HCT116 (cell line): ENCODE data around the gene MRPS35. TPM values are rescaled to one million over a fixed set of nuclear protein-coding genes. Genes with fewer than 3 reads are reported as not detected.

ENCODE experiments used
- ATAC-seq: fragments of 200-7000 bp; cut with Tn5 transposase; 2 replicates; pipeline ENCODE4 v1.9.1; 2020; ENCODE audit warnings: mild to moderate bottlenecking, moderate library complexity
- BruUV-seq: library from RNA; stranded (reverse); fragments of 400-500 nt; replicated peaks from 2 replicates; lab custom pipeline; 2021; lab: Mats Ljungman, UMichigan
- CTCF ChIA-PET: fragments of 300-600 bp; sonication (Branson Sonifier 250); formaldehyde crosslinking; loops from one replicate; lab custom pipeline; 2021; ENCODE audit warnings: antibody characterized with exemption; lab: Charles Lee
- POLR2A ChIA-PET: fragments of 300-600, 350-600 bp; sonication (Branson Sonifier 250); formaldehyde crosslinking; loops from one replicate; lab custom pipeline; 2021; ENCODE audit warnings: antibody characterized with exemption; lab: Charles Lee
- RAD21 ChIA-PET, 2 experiments: fragments of 300-600 bp; sonication (Branson Sonifier 250); formaldehyde crosslinking; loops; one replicate each; lab custom pipeline; 2023; ENCODE audit warnings: low total read pairs in 2 of 2; ENCODE audit not compliant: uncharacterized antibody in 2 of 2, unreplicated experiment in 2 of 2, low non-redundant PET in 1 of 2; lab: Charles Lee
- DNase-seq: peaks from one replicate; pipeline ENCODE4 v3.0.0-alpha.2; 2010; ENCODE audit warnings: low read depth, low spot score
- H2AFZ ChIP-seq: fragments of 200-600 bp; shearing (Covaris generic), sonication (generic); 2 replicates; pipeline ENCODE4 v1.6.1; 2017; ENCODE audit warnings: low read depth, mixed run types, mixed read lengths, antibody characterized with exemption, low read length; ENCODE audit not compliant: poor library complexity, severe bottlenecking
- H3K27ac ChIP-seq: 2 replicates; pipeline ENCODE4 v1.5.1; 2012; ENCODE audit warnings: low read depth, low read length
- H3K27me3 ChIP-seq: fragments of 200-600 bp; sonication (generic); 2 replicates; pipeline ENCODE4 v1.6.1; 2016; ENCODE audit warnings: mixed run types, low read length, mixed read lengths; ENCODE audit not compliant: insufficient read depth
- H3K36me3 ChIP-seq, 2 experiments: fragments of 200-500 bp in 1 of 2; fragments of 200-600 bp in 1 of 2; sonication (Bioruptor generic) in 1 of 2; sonication (generic) in 1 of 2; 2 replicates each; pipeline versions ENCODE4 v1.5.1 to v1.6.1; 2014 to 2016; ENCODE audit warnings: low read length in 2 of 2, inconsistent platforms in 1 of 2, mixed read lengths in 1 of 2, mixed run types in 1 of 2; ENCODE audit not compliant: insufficient read depth in 2 of 2, control insufficient read depth in 1 of 2
- H3K4me1 ChIP-seq, 2 experiments: fragments of 200-600 bp in 1 of 2; sonication (generic) in 1 of 2; 2 replicates each; pipeline versions ENCODE4 v1.5.1 to v1.6.1; 2012 to 2017; ENCODE audit warnings: low read length in 2 of 2, inconsistent platforms in 1 of 2, mild to moderate bottlenecking in 1 of 2, mixed read lengths in 1 of 2, mixed run types in 1 of 2, moderate library complexity in 1 of 2; ENCODE audit not compliant: insufficient read depth in 2 of 2, control insufficient read depth in 1 of 2
- H3K4me2 ChIP-seq: fragments of 200-600 bp; sonication (generic); 2 replicates; pipeline ENCODE4 v1.6.1; 2017; ENCODE audit warnings: mixed run types, low read length, mixed read lengths
- H3K4me3 ChIP-seq, 2 experiments: fragments of 200-600 bp in 1 of 2; sonication (generic) in 1 of 2; replicated peaks in 1 of 2; 2 replicates each; pipeline ENCODE4 v1.5.1; 2011 to 2016; ENCODE audit warnings: low read length in 2 of 2, control low read depth in 1 of 2, low read depth in 1 of 2, mild to moderate bottlenecking in 1 of 2, mixed read lengths in 1 of 2, mixed run types in 1 of 2
- H3K79me2 ChIP-seq: fragments of 200-600 bp; sonication (generic); 2 replicates; pipeline ENCODE4 v1.6.1; 2017; ENCODE audit warnings: mild to moderate bottlenecking, mixed run types, low read length, moderate library complexity, mixed read lengths; ENCODE audit not compliant: insufficient read depth
- H3K9ac ChIP-seq: fragments of 200-600 bp; sonication (generic); 2 replicates; pipeline ENCODE4 v1.6.1; 2016; ENCODE audit warnings: low read length, mixed read lengths
- H3K9me2 ChIP-seq: fragments of 200-600 bp; sonication (generic), shearing (Covaris generic); 2 replicates; pipeline ENCODE4 v1.6.1; 2017; ENCODE audit warnings: mixed run types, mild to moderate bottlenecking, moderate library complexity; ENCODE audit not compliant: insufficient read depth
- H3K9me3 ChIP-seq, 2 experiments: fragments of 200-500 bp in 1 of 2; fragments of 200-600 bp in 1 of 2; sonication (Bioruptor generic) in 1 of 2; sonication (generic) in 1 of 2; 2 replicates each; pipeline ENCODE4 v1.6.1; 2014 to 2017; ENCODE audit warnings: low read length in 2 of 2, mixed read lengths in 2 of 2, inconsistent platforms in 1 of 2, low read depth in 1 of 2, mild to moderate bottlenecking in 1 of 2, mixed run types in 1 of 2, moderate library complexity in 1 of 2; ENCODE audit not compliant: control insufficient read depth in 1 of 2, insufficient read depth in 1 of 2
- H4K20me1 ChIP-seq: fragments of 200-600 bp; sonication (generic), shearing (Covaris generic); 2 replicates; pipeline ENCODE4 v1.6.1; 2017; ENCODE audit warnings: mixed run types, mild to moderate bottlenecking, moderate library complexity; ENCODE audit not compliant: insufficient read depth
- CBX3 ChIP-seq: IDR thresholded peaks from 2 replicates; pipeline ENCODE4 v1.6.1; 2012; ENCODE audit warnings: low read depth
- CEBPB ChIP-seq: IDR thresholded peaks from 2 replicates; pipeline ENCODE4 v1.6.1; 2012; ENCODE audit warnings: low read depth
- FOSL1 ChIP-seq: IDR thresholded peaks from 2 replicates; pipeline ENCODE4 v1.6.1; 2012; ENCODE audit warnings: low read depth
- POLR2A ChIP-seq: IDR thresholded peaks from 2 replicates; pipeline ENCODE4 v1.7.0; 2011; ENCODE audit warnings: borderline replicate concordance; ENCODE audit not compliant: insufficient read depth, insufficient read length; ENCODE audit errors: extremely low read depth
- RAD21 ChIP-seq: IDR thresholded peaks from 2 replicates; pipeline ENCODE4 v1.6.1; 2012; ENCODE audit warnings: low read depth, mild to moderate bottlenecking
- SP1 ChIP-seq: IDR thresholded peaks from 2 replicates; pipeline ENCODE4 v1.6.1; 2012; ENCODE audit warnings: low read depth
- TCF7L2 ChIP-seq: IDR thresholded peaks from 2 replicates; pipeline ENCODE4 v1.7.0; 2011; ENCODE audit warnings: borderline replicate concordance, inconsistent platforms; ENCODE audit not compliant: insufficient read depth, insufficient read length; ENCODE audit errors: extremely low read depth
- ZFX ChIP-seq: fragments of 450-650 bp; IDR thresholded peaks from 2 replicates; pipeline ENCODE4 v1.6.1; 2017
- intact Hi-C: fragments of 100-400 bp; cut with micrococcal nuclease; formaldehyde crosslinking; loops from 2 replicates; pipeline ENCODE4 v1.10.0; 2022
- total RNA-seq: library from RNA; stranded (reverse); gene quantifications from one replicate; pipeline ENCODE4 v1.2.1, GENCODE V29; 2021; ENCODE audit not compliant: unreplicated experiment
- TF ChIP-seq, protein P1 (sequence below): IDR thresholded peaks from 2 replicates; pipeline ENCODE4 v1.6.1; 2012; ENCODE audit warnings: low read depth
- TF ChIP-seq, protein P2 (sequence below), 3 experiments: fragments of 200-600 bp in 1 of 3; sonication (generic) in 1 of 3; IDR thresholded peaks in 2 of 3; conservative IDR thresholded peaks in 1 of 3; 2 replicates each; pipeline ENCODE4 v1.5.1; 2012 to 2017; ENCODE audit warnings: low read depth in 2 of 3, low read length in 2 of 3, antibody characterized with exemption in 1 of 3, borderline replicate concordance in 1 of 3, control low read depth in 1 of 3, mild to moderate bottlenecking in 1 of 3, mixed read lengths in 1 of 3, mixed run types in 1 of 3, moderate library complexity in 1 of 3; ENCODE audit not compliant: insufficient read depth in 1 of 3

MRPS35 gene
- total RNA-seq, 1 experiment from 2014 or later, result 55.4 TPM

DNA sequence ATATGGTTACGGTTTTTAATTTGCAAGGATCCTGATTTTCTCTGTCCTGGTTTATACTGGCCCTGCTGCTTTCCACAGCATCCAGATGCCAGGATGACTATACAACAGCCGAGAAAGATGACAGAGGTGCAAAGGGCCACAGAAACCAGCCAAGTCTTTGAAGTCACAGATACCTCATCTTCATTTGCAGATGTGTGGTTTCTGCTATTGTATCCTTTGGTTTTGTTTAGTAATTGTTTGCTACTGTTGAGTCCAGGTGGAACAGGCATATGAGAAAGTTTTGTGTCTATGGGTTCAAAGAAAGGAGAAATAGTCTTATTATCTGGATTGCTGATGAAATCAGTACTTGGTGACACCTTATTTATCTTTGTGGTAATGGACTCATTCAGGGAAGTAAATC is 52.1 kb downstream of the MRPS35 start:
- ChIA-PET POLR2A (no interaction called here), CTCF (no interaction called here), RAD21 (no interaction called here)
- Histone ChIP-seq H3K9me3 (no peaks in the 10 kb centered on the region), H3K4me1 (no peaks in the 10 kb centered on the region), H3K4me3 (no peak overlapping the region), H3K9me2 (no peaks in the 10 kb centered on the region), H3K9ac (no peak overlapping the region), H3K27ac (no peak overlapping the region), H3K4me2 (no peak overlapping the region), H3K79me2 (no peaks in the 10 kb centered on the region), H3K27me3 (no peaks in the 10 kb centered on the region), H2AFZ (no peak overlapping the region), H3K36me3 (no peaks in the 10 kb centered on the region), H4K20me1 (no peaks in the 10 kb centered on the region)
- BruUV-seq, result no TSS peak
- DNase-seq, result no peak
- intact Hi-C loops, result no loop called here
- no peak for TF ChIP-seq RAD21
- TF ChIP-seq POLR2A, result no peak
- no peak for TF ChIP-seq SP1
- no peak for TF ChIP-seq CEBPB
- TF ChIP-seq, protein P1, sequence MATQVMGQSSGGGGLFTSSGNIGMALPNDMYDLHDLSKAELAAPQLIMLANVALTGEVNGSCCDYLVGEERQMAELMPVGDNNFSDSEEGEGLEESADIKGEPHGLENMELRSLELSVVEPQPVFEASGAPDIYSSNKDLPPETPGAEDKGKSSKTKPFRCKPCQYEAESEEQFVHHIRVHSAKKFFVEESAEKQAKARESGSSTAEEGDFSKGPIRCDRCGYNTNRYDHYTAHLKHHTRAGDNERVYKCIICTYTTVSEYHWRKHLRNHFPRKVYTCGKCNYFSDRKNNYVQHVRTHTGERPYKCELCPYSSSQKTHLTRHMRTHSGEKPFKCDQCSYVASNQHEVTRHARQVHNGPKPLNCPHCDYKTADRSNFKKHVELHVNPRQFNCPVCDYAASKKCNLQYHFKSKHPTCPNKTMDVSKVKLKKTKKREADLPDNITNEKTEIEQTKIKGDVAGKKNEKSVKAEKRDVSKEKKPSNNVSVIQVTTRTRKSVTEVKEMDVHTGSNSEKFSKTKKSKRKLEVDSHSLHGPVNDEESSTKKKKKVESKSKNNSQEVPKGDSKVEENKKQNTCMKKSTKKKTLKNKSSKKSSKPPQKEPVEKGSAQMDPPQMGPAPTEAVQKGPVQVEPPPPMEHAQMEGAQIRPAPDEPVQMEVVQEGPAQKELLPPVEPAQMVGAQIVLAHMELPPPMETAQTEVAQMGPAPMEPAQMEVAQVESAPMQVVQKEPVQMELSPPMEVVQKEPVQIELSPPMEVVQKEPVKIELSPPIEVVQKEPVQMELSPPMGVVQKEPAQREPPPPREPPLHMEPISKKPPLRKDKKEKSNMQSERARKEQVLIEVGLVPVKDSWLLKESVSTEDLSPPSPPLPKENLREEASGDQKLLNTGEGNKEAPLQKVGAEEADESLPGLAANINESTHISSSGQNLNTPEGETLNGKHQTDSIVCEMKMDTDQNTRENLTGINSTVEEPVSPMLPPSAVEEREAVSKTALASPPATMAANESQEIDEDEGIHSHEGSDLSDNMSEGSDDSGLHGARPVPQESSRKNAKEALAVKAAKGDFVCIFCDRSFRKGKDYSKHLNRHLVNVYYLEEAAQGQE, result no peak
- no peak for ATAC-seq

DNA sequence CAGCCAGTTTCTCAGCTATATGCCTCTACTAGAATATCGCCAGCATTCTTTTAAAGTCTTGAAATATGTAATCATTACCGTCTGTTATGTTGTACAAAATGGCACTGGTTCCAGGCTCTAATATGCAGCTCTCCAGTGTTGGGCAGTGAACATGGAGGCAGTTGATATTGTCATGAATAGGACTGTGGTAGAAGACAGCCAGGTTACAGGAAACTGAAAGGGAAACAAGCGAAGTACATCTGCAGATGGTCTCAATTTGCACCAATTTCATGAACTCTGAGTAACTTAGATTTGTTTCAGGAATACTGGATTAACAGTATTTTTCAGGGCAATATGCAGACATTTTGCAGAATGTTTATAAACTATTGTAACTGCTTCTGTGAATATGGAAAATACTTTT is 56.0 kb downstream of the MRPS35 start:
- H3K4me1 ChIP-seq, result peaks cover 0 to 3% of the 10 kb centered on the region in 2 experiments; a peak in 1 of 4 replicates
- H4K20me1 ChIP-seq, result no peaks in the 10 kb centered on the region
- no peaks in the 10 kb centered on the region for H3K9me3 ChIP-seq
- H3K4me2 ChIP-seq, result no peak overlapping the region
- intact Hi-C loops, result no loop called here
- no peak overlapping the region for H3K9ac ChIP-seq
- ATAC-seq, result no peak
- ChIA-PET RAD21 (no interaction called here), CTCF (no interaction called here), POLR2A (interaction anchor here (0.7 kb wide), 1 partner anchor 101 kb away, joined by 3 read pairs; no protein-coding TSS in a partner anchor)
- H3K27me3 ChIP-seq, result no peaks in the 10 kb centered on the region
- DNase-seq, result no peak
- H3K79me2 ChIP-seq, result no peaks in the 10 kb centered on the region
- no peaks in the 10 kb centered on the region for H3K9me2 ChIP-seq
- BruUV-seq, result no TSS peak
- H3K4me3 ChIP-seq, result no peak overlapping the region
- no peaks in the 10 kb centered on the region for H3K36me3 ChIP-seq
- H3K27ac ChIP-seq, result no peak overlapping the region
- no peak for TF ChIP-seq FOSL1
- TF ChIP-seq CBX3, result no peak
- TF ChIP-seq, protein P2, sequence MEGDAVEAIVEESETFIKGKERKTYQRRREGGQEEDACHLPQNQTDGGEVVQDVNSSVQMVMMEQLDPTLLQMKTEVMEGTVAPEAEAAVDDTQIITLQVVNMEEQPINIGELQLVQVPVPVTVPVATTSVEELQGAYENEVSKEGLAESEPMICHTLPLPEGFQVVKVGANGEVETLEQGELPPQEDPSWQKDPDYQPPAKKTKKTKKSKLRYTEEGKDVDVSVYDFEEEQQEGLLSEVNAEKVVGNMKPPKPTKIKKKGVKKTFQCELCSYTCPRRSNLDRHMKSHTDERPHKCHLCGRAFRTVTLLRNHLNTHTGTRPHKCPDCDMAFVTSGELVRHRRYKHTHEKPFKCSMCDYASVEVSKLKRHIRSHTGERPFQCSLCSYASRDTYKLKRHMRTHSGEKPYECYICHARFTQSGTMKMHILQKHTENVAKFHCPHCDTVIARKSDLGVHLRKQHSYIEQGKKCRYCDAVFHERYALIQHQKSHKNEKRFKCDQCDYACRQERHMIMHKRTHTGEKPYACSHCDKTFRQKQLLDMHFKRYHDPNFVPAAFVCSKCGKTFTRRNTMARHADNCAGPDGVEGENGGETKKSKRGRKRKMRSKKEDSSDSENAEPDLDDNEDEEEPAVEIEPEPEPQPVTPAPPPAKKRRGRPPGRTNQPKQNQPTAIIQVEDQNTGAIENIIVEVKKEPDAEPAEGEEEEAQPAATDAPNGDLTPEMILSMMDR (IDR thresholded peaks at IDR 0.05 in 2 of 3, conservative IDR thresholded peaks at IDR 0.05 in 1 of 3; ENCODE audit: borderline replicate concordance in 1 of 3, insufficient read depth in 1 of 3, low read depth in 2 of 3, low read length in 2 of 3), result no peak
- no peak for TF ChIP-seq POLR2A
- TF ChIP-seq TCF7L2, result no peak
- no peak for TF ChIP-seq ZFX
- H2AFZ ChIP-seq, result no peak overlapping the region
